ENCODE measurements around the gene SLC38A10. TPM values are rescaled to one million over a fixed set of nuclear protein-coding genes. Genes with fewer than 3 reads are reported as not detected.

Gene SLC38A10
- total and polyA plus RNA-seq, 2 of the 13 experiments (the other 11 are each of a cell fraction or from before 2014, with no cell fraction given): 23.4 to 55.8 TPM

DNA sequence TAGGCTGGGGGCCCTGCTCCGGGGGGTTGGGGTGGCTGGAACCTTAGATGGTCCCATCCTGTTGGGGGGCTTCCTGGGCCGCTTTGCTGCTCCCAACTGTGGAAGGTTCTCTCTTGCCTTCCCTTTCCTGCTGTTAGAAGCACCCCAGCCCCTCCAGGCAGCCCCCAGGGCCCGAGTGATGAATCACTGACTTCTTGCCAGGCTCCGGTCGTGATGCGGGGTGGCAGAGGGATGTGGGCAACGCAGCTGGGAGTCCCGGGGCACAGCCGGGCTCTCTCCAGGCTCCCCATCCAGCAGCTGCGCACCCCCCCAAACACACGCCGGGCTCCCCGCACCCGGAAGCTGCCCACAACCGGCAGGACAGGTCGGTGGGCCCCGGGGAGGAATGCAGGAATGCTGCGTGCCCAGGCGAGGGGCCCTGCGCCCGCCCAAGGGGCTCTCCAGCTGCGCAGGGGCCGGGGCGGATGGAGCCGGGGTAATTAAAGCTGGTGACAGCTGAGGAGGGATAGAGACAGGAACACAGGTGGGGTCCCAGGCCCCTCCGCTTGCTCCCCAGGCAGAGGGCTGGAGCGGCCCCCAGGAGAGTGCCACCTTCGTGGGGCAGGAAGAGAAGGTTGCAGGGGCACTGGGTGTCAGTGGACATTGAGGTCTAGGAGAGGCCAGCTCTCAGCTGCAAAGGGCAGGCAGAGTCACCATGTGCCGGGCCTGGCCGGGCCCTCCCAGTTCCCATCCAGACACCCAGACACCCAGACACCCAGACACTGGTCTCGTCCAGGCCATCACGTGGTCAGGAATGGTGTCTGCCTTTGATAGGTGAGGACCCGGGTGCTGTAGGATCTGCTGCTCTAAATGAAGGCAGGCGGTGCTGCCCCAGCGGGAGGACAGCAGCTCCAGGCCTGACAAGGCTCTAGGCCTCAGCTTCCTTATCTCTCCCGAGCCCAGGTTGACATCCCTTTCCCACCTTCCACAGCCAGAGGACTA is 15.0 kb upstream of the SLC38A10 start:
- Histone ChIP-seq H4K20me1 (ENCODE audit: insufficient read depth, low read length) (no peaks in the 10 kb centered on the region), H3K9ac (ENCODE audit: insufficient read depth, low read depth, low read length) (0 out of 2 replicates have a peak overlapping the region, but pooled peaks have one; percentile 65), H3K79me2 (ENCODE audit: insufficient read depth, low read length) (no peaks in the 10 kb centered on the region), H2AFZ (ENCODE audit: low read length) (no peak overlapping the region), H3K27ac (ENCODE audit: extremely low read length, insufficient read depth, low read length) (no peak overlapping the region), H3K4me2 (ENCODE audit: low read depth, low read length) (peak overlapping the region; percentile 98), H3K4me3 (replicated peaks in 1 of 3; ENCODE audit: insufficient read depth in 1 of 3, low read depth in 2 of 3, low read length in 3 of 3) (peak overlapping the region; percentile 47 to 69 (median 50); a peak in 5 of 6 replicates), H3K9me3 (ENCODE audit: low read length) (no peaks in the 10 kb centered on the region), H3K27me3 (ENCODE audit: control insufficient read depth in 1 of 2, insufficient read depth in 2 of 2, low read length in 2 of 2) (peaks cover 19 to 56% of the 10 kb centered on the region in 2 experiments), H3K36me3 (replicated peaks in 1 of 2; ENCODE audit: control insufficient read depth in 1 of 2, insufficient read depth in 2 of 2, low read length in 2 of 2) (no peaks in the 10 kb centered on the region), H3K4me1 (ENCODE audit: insufficient read depth, low read length) (peaks cover 58% of the 10 kb centered on the region)
- in situ Hi-C loops (cut with HindIII; ENCODE audit: extremely low pct_ligation_motif_present, low pct_unique_long_range_greater_than_20kb): loop anchor here (5.0 kb wide), 1 partner anchor 87 kb away; the partner anchor contains the start of gene BAHCC1
- 51% methylated on average over 27 of the region's 36 CpGs for WGBS (ENCODE audit: low lambda C conversion rate)
- CTCF ChIA-PET (ENCODE audit: low intra/inter-chr PET ratio, low total read pairs): interaction anchor here (0.7 to 1.4 kb wide), 3 partner anchors 24 to 174 kb away, joined by 3 to 6 read pairs (median 5); no protein-coding TSS in a partner anchor
- intact Hi-C loops (cut with micrococcal nuclease; ENCODE audit: unreplicated experiment): loop anchor here (5.0 kb wide), 1 partner anchor 77 kb away; no protein-coding TSS in a partner anchor
- DNase-seq (ENCODE audit: low spot score) (no peak), ATAC-seq (no peak), FAIRE-seq (no peak)
- POLR2A ChIA-PET: interaction anchor here (0.8 to 4.4 kb wide), 11 partner anchors 11 to 174 kb away, joined by 3 to 23 read pairs (median 4); partner anchors contain the start of genes BAHCC1, CEP131 and SLC38A10
- no TSS peak for BruUV-seq (replicated peaks)
- TF ChIP-seq SCMH1 (CRISPR knock-in tag; IDR thresholded peaks at IDR 0.05; ENCODE audit: borderline replicate concordance): no peak
- TF ChIP-seq, protein P1, sequence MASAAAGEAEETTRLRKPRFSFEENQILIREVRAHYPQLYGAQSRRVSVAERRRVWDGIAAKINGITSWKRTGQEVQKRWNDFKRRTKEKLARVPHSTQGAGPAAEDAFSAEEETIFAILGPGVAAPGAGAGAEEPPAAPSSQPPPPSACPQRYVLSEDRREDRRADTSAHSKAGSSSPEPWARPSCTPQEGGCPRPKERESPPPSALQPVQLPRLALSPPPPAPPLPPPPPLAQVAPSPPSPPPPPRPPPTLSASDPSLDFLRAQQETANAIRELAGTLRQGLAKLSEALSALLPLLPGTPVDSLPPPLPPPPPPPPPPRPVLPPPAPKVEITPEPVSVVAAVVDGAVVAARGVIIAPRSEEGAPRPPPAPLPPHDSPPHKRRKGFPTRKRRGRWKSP (CRISPR knock-in tag; IDR thresholded peaks at IDR 0.05): 0 out of 2 replicates have a peak, but pooled peaks have one; percentile 20
- TF ChIP-seq ZFY (CRISPR knock-in tag; IDR thresholded peaks at IDR 0.05): peak; percentile 15; the same call in 1 of the 2 replicates
- TF ChIP-seq ARID2 (CRISPR knock-in tag; IDR thresholded peaks at IDR 0.05; ENCODE audit: borderline replicate concordance): no peak
- TF ChIP-seq AKAP8 (CRISPR knock-in tag; IDR thresholded peaks at IDR 0.05): 0 out of 2 replicates have a peak, but pooled peaks have one; percentile 54
- 0 out of 2 replicates have a peak, but pooled peaks have one; percentile 10 for TF ChIP-seq ZNF17 (CRISPR knock-in tag; IDR thresholded peaks at IDR 0.05)
- TF ChIP-seq GABPB1 (CRISPR knock-in tag; IDR thresholded peaks at IDR 0.05): 0 out of 2 replicates have a peak, but pooled peaks have one; percentile 6
- TF ChIP-seq ZNF776 (CRISPR knock-in tag; IDR thresholded peaks at IDR 0.05): no peak
- TF ChIP-seq, protein P2, sequence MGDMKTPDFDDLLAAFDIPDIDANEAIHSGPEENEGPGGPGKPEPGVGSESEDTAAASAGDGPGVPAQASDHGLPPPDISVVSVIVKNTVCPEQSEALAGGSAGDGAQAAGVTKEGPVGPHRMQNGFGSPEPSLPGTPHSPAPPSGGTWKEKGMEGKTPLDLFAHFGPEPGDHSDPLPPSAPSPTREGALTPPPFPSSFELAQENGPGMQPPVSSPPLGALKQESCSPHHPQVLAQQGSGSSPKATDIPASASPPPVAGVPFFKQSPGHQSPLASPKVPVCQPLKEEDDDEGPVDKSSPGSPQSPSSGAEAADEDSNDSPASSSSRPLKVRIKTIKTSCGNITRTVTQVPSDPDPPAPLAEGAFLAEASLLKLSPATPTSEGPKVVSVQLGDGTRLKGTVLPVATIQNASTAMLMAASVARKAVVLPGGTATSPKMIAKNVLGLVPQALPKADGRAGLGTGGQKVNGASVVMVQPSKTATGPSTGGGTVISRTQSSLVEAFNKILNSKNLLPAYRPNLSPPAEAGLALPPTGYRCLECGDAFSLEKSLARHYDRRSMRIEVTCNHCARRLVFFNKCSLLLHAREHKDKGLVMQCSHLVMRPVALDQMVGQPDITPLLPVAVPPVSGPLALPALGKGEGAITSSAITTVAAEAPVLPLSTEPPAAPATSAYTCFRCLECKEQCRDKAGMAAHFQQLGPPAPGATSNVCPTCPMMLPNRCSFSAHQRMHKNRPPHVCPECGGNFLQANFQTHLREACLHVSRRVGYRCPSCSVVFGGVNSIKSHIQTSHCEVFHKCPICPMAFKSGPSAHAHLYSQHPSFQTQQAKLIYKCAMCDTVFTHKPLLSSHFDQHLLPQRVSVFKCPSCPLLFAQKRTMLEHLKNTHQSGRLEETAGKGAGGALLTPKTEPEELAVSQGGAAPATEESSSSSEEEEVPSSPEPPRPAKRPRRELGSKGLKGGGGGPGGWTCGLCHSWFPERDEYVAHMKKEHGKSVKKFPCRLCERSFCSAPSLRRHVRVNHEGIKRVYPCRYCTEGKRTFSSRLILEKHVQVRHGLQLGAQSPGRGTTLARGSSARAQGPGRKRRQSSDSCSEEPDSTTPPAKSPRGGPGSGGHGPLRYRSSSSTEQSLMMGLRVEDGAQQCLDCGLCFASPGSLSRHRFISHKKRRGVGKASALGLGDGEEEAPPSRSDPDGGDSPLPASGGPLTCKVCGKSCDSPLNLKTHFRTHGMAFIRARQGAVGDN (CRISPR knock-in tag; IDR thresholded peaks at IDR 0.05): peak; percentile 42; the same call in 1 of the 2 replicates
- TF ChIP-seq, protein P3, sequence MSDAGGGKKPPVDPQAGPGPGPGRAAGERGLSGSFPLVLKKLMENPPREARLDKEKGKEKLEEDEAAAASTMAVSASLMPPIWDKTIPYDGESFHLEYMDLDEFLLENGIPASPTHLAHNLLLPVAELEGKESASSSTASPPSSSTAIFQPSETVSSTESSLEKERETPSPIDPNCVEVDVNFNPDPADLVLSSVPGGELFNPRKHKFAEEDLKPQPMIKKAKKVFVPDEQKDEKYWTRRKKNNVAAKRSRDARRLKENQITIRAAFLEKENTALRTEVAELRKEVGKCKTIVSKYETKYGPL (CRISPR knock-in tag; IDR thresholded peaks at IDR 0.05): no peak
- TF ChIP-seq ZNF224 (CRISPR knock-in tag; IDR thresholded peaks at IDR 0.05): 0 out of 2 replicates have a peak, but pooled peaks have one; percentile 66
- TF ChIP-seq AGO2 (optimal IDR thresholded peaks at IDR 0.05; ENCODE audit: low read depth, low read length): peak; percentile 32
- TF ChIP-seq SKI (IDR thresholded peaks at IDR 0.05; ENCODE audit: partially characterized antibody): peak; percentile 21
- TF ChIP-seq, protein P4, sequence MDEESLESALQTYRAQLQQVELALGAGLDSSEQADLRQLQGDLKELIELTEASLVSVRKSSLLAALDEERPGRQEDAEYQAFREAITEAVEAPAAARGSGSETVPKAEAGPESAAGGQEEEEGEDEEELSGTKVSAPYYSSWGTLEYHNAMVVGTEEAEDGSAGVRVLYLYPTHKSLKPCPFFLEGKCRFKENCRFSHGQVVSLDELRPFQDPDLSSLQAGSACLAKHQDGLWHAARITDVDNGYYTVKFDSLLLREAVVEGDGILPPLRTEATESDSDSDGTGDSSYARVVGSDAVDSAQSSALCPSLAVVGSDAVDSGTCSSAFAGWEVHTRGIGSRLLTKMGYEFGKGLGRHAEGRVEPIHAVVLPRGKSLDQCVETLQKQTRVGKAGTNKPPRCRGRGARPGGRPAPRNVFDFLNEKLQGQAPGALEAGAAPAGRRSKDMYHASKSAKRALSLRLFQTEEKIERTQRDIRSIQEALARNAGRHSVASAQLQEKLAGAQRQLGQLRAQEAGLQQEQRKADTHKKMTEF (CRISPR knock-in tag; IDR thresholded peaks at IDR 0.05): 0 out of 2 replicates have a peak, but pooled peaks have one; percentile 18

Measured in HepG2 (cell line).